Testis (tissue), 2 donors: ENCODE data around the gene CACNA2D3.

Experiments
- POLR2A ChIP-seq: fragments of 450-650 bp; IDR thresholded peaks from one replicate; pipeline ENCODE4 v1.6.1; 2017; ENCODE audit warnings: antibody characterized with exemption, mild to moderate bottlenecking, moderate library complexity
- TF ChIP-seq, protein P1 (sequence below), 3 experiments: fragments of 450-650 bp in 2 of 3; fragments of 200-600 bp in 1 of 3; sonication (generic) in 1 of 3; IDR thresholded peaks; one replicate each; pipeline ENCODE4 v1.5.1; 2016 to 2019; ENCODE audit warnings: antibody characterized with exemption in 3 of 3, mild to moderate bottlenecking in 2 of 3, moderate library complexity in 1 of 3

DNA sequence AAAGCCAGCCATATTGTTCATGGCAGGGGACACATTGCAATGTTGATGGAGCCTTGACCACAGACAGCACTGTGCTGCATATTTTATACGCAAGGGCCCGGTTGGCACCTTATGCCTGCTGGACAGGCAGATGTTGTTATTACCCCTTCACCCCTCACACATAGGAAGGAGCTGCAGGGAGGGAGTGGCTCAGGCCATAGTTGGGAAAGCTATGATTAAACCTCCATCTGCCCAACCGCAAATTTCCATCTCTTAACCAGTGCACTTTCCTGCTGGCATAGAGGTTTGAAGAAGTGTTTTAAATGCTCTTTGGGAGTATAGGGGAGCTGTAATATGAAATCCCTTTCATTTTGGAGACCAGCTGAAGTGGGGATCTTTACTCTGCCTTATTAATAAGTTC, 224.7 kb downstream of the CACNA2D3 start:
- TF ChIP-seq POLR2A: no peak
- TF ChIP-seq, protein P1, sequence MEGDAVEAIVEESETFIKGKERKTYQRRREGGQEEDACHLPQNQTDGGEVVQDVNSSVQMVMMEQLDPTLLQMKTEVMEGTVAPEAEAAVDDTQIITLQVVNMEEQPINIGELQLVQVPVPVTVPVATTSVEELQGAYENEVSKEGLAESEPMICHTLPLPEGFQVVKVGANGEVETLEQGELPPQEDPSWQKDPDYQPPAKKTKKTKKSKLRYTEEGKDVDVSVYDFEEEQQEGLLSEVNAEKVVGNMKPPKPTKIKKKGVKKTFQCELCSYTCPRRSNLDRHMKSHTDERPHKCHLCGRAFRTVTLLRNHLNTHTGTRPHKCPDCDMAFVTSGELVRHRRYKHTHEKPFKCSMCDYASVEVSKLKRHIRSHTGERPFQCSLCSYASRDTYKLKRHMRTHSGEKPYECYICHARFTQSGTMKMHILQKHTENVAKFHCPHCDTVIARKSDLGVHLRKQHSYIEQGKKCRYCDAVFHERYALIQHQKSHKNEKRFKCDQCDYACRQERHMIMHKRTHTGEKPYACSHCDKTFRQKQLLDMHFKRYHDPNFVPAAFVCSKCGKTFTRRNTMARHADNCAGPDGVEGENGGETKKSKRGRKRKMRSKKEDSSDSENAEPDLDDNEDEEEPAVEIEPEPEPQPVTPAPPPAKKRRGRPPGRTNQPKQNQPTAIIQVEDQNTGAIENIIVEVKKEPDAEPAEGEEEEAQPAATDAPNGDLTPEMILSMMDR (IDR thresholded peaks at IDR 0.05): no peak
